ENCODE results near the gene MYL12A. TPM values are rescaled to one million over a fixed set of nuclear protein-coding genes. Genes with fewer than 3 reads are reported as not detected.
"Not testable (repeated sequence)": the region's sequence is repeated elsewhere in the genome, so short reads cannot be mapped to it uniquely, and the experiment has no call there.

MYL12A gene
- total RNA-seq, 2 experiments from 2014 or later, result 451 to 485 TPM

- no peak for ATAC-seq
- no peak for DNase-seq
- Mint-ChIP-seq H3K27me3 (no peaks in the 10 kb centered on the region), H3K4me3 (no peak overlapping the region), H3K36me3 (ENCODE audit: low read depth) (no peaks in the 10 kb centered on the region), H3K27ac (no peak overlapping the region), H3K4me1 (peaks cover 12% of the 10 kb centered on the region), H3K9me3 (ENCODE audit: low read depth) (no peaks in the 10 kb centered on the region)
- ChIA-PET CTCF (no interaction called here), POLR2A (no interaction called here)
- intact Hi-C loops (cut with DNase I, micrococcal nuclease), result no loop called here
Measured at GRCh38 chr18:3214855-3215637, 32.6 kb upstream of the MYL12A start.

- POLR2A ChIA-PET, result no interaction called here
- CTCF ChIA-PET, result interaction anchor here (1.3 kb wide), 1 partner anchor 66 kb away, joined by 3 read pairs; no protein-coding TSS in a partner anchor
- Mint-ChIP-seq H3K27me3 (no peaks in the 10 kb centered on the region), H3K36me3 (ENCODE audit: low read depth) (no peaks in the 10 kb centered on the region), H3K27ac (no peak overlapping the region), H3K4me1 (peaks cover 12% of the 10 kb centered on the region), H3K9me3 (ENCODE audit: low read depth) (no peaks in the 10 kb centered on the region), H3K4me3 (no peak overlapping the region)
- intact Hi-C loops (cut with DNase I, micrococcal nuclease), result no loop called here
- DNase-seq (no peak), ATAC-seq (no peak)
Measured at GRCh38 chr18:3216987-3217386, 30.6 kb upstream of the MYL12A start.

- DNase-seq, result no peak
- Mint-ChIP-seq H3K27ac (no peak overlapping the region), H3K4me3 (no peak overlapping the region), H3K27me3 (no peaks in the 10 kb centered on the region), H3K9me3 (ENCODE audit: low read depth) (no peaks in the 10 kb centered on the region), H3K36me3 (ENCODE audit: low read depth) (no peaks in the 10 kb centered on the region), H3K4me1 (peaks cover 8% of the 10 kb centered on the region)
- ChIA-PET CTCF (interaction anchor here (0.6 to 3.1 kb wide), 3 partner anchors 28 to 287 kb away, joined by 3 to 9 read pairs (median 3); no protein-coding TSS in a partner anchor), POLR2A (no interaction called here)
- intact Hi-C loops (cut with DNase I, micrococcal nuclease), result no loop called here
- no peak for ATAC-seq
Measured at GRCh38 chr18:3217948-3218647, 29.5 kb upstream of the MYL12A start.

GRCh38 chr18:3218819-3219218, 28.8 kb upstream of the MYL12A start:
- no peaks in the 10 kb centered on the region for H3K36me3 Mint-ChIP-seq (ENCODE audit: low read depth)

GRCh38 chr18:3219241-3219630, 28.4 kb upstream of the MYL12A start:
- no peak for ATAC-seq
- H3K27ac Mint-ChIP-seq, result no peak overlapping the region
- H3K27me3 Mint-ChIP-seq, result no peaks in the 10 kb centered on the region
- H3K4me1 Mint-ChIP-seq, result peaks cover 9% of the 10 kb centered on the region
- intact Hi-C loops (cut with DNase I, micrococcal nuclease), result no loop called here
- CTCF ChIA-PET, result interaction anchor here (0.5 to 3.1 kb wide), 4 partner anchors 27 to 305 kb away, joined by 3 to 9 read pairs (median 3); no protein-coding TSS in a partner anchor
- POLR2A ChIA-PET, result no interaction called here
- no peaks in the 10 kb centered on the region for H3K9me3 Mint-ChIP-seq (ENCODE audit: low read depth)
- no peak overlapping the region for H3K4me3 Mint-ChIP-seq
- no peak for DNase-seq
- no peaks in the 10 kb centered on the region for H3K36me3 Mint-ChIP-seq (ENCODE audit: low read depth)

More at GRCh38 chr18:3218819-3219218, 28.8 kb upstream of the MYL12A start:
- Mint-ChIP-seq H3K4me3 (no peak overlapping the region), H3K9me3 (ENCODE audit: low read depth) (no peaks in the 10 kb centered on the region), H3K27me3 (no peaks in the 10 kb centered on the region), H3K27ac (no peak overlapping the region), H3K4me1 (peaks cover 7% of the 10 kb centered on the region)
- intact Hi-C loops (cut with DNase I, micrococcal nuclease), result no loop called here
- POLR2A ChIA-PET, result no interaction called here
- DNase-seq (no peak), ATAC-seq (no peak)
- CTCF ChIA-PET, result interaction anchor here (0.5 to 3.1 kb wide), 3 partner anchors 27 to 185 kb away, joined by 3 to 9 read pairs (median 3); no protein-coding TSS in a partner anchor

- Mint-ChIP-seq H3K36me3 (ENCODE audit: low read depth) (no peaks in the 10 kb centered on the region), H3K4me1 (peaks cover 9% of the 10 kb centered on the region), H3K4me3 (no peak within 1 kb of the TSS), H3K27ac (no peak within 1 kb of the TSS), H3K27me3 (no peaks in the 10 kb centered on the region), H3K9me3 (ENCODE audit: low read depth) (no peaks in the 10 kb centered on the region)
- intact Hi-C loops (cut with DNase I, micrococcal nuclease), result no loop called here
- DNase-seq, result no peak
- ChIA-PET CTCF (interaction anchor here (0.5 to 3.1 kb wide), 5 partner anchors 26 to 305 kb away, joined by 3 to 9 read pairs (median 3); no protein-coding TSS in a partner anchor), POLR2A (no interaction called here)
- ATAC-seq, result no peak
Measured at GRCh38 chr18:3219631-3220335, 27.8 kb upstream of the MYL12A start, which contains the start of gene MYOM1. MYOM1 (minus strand) TSS chr18:3219968; CDS start chr18:3215223, 4,745 bp downstream.

- intact Hi-C loops (cut with DNase I, micrococcal nuclease); H3K36me3 Mint-ChIP-seq (ENCODE audit: low read depth): not testable (repeated sequence)
- POLR2A ChIA-PET, result interaction anchor here (0.7 kb wide), 1 partner anchor 442 kb away, joined by 6 read pairs; no protein-coding TSS in a partner anchor
Measured at GRCh38 chr18:3220868-3221267, 26.7 kb upstream of the MYL12A start.

GRCh38 chr18:3221496-3221895, 26.1 kb upstream of the MYL12A start:
- CTCF ChIA-PET, result interaction anchor here (1.3 kb wide), 1 partner anchor 92 kb away, joined by 4 read pairs; no protein-coding TSS in a partner anchor
- H3K27me3 Mint-ChIP-seq, result no peaks in the 10 kb centered on the region
- no peak overlapping the region for H3K4me3 Mint-ChIP-seq
- DNase-seq (no peak), ATAC-seq (no peak)
- POLR2A ChIA-PET, result no interaction called here
- H3K36me3 Mint-ChIP-seq (ENCODE audit: low read depth), result no peaks in the 10 kb centered on the region
- intact Hi-C loops (cut with DNase I, micrococcal nuclease), result no loop called here
- H3K9me3 Mint-ChIP-seq (ENCODE audit: low read depth), result no peaks in the 10 kb centered on the region
- peaks cover 12% of the 10 kb centered on the region for H3K4me1 Mint-ChIP-seq
- H3K27ac Mint-ChIP-seq, result no peak overlapping the region

More at GRCh38 chr18:3220868-3221267, 26.7 kb upstream of the MYL12A start:
- ATAC-seq; H3K27ac Mint-ChIP-seq; DNase-seq; H3K9me3 Mint-ChIP-seq (ENCODE audit: low read depth); H3K27me3 Mint-ChIP-seq; H3K4me3 Mint-ChIP-seq: not testable (repeated sequence)
- H3K4me1 Mint-ChIP-seq, result peaks cover 12% of the 10 kb centered on the region
- CTCF ChIA-PET, result interaction anchor here (1.1 to 3.1 kb wide), 3 partner anchors 25 to 235 kb away, joined by 4 to 9 read pairs (median 4); no protein-coding TSS in a partner anchor

GRCh38 chr18:3223356-3223755, 24.2 kb upstream of the MYL12A start:
- no peaks in the 10 kb centered on the region for H3K27me3 Mint-ChIP-seq
- peak overlapping the region; percentile 13 for H3K27ac Mint-ChIP-seq
- no peaks in the 10 kb centered on the region for H3K36me3 Mint-ChIP-seq (ENCODE audit: low read depth)
- intact Hi-C loops (cut with DNase I, micrococcal nuclease), result no loop called here
- CTCF ChIA-PET, result interaction anchor here (0.8 to 1.1 kb wide), 3 partner anchors 10 to 95 kb away, joined by 3 to 5 read pairs (median 3); no protein-coding TSS in a partner anchor
- no peak for DNase-seq
- peaks cover 12% of the 10 kb centered on the region for H3K4me1 Mint-ChIP-seq
- POLR2A ChIA-PET, result interaction anchor here (0.7 kb wide), 1 partner anchor 619 kb away, joined by 3 read pairs; no protein-coding TSS in a partner anchor
- no peaks in the 10 kb centered on the region for H3K9me3 Mint-ChIP-seq (ENCODE audit: low read depth)
- ATAC-seq, result peak; percentile 77
- no peak overlapping the region for H3K4me3 Mint-ChIP-seq

- ChIA-PET POLR2A (no interaction called here), CTCF (no interaction called here)
- H3K27ac Mint-ChIP-seq, result no peak overlapping the region
- peaks cover 12% of the 10 kb centered on the region for H3K4me1 Mint-ChIP-seq
- ATAC-seq (no peak), DNase-seq (no peak)
- intact Hi-C loops (cut with DNase I, micrococcal nuclease), result no loop called here
- no peak overlapping the region for H3K4me3 Mint-ChIP-seq
- H3K9me3 Mint-ChIP-seq (ENCODE audit: low read depth), result no peaks in the 10 kb centered on the region
- H3K27me3 Mint-ChIP-seq, result no peaks in the 10 kb centered on the region
- no peaks in the 10 kb centered on the region for H3K36me3 Mint-ChIP-seq (ENCODE audit: low read depth)
Measured at GRCh38 chr18:3224223-3224622, 23.4 kb upstream of the MYL12A start.

- H3K36me3 Mint-ChIP-seq (ENCODE audit: low read depth), result no peaks in the 10 kb centered on the region
- POLR2A ChIA-PET, result no interaction called here
- H3K4me3 Mint-ChIP-seq, result no peak overlapping the region
- no peaks in the 10 kb centered on the region for H3K27me3 Mint-ChIP-seq
- ATAC-seq, result no peak
- intact Hi-C loops (cut with DNase I, micrococcal nuclease), result no loop called here
- CTCF ChIA-PET, result no interaction called here
- no peak overlapping the region for H3K27ac Mint-ChIP-seq
- no peak for DNase-seq
- peaks cover 12% of the 10 kb centered on the region for H3K4me1 Mint-ChIP-seq
- no peaks in the 10 kb centered on the region for H3K9me3 Mint-ChIP-seq (ENCODE audit: low read depth)
Measured at GRCh38 chr18:3225588-3225987, 22.0 kb upstream of the MYL12A start.
